ENCODE results near the gene MFSD8.
A peak's percentile ranks its signal among the peaks of the same experiment; 100 is the strongest.
"Not testable (repeated sequence)": the region's sequence is repeated elsewhere in the genome, so short reads cannot be mapped to it uniquely, and the experiment has no call there.

Gene MFSD8, protein sequence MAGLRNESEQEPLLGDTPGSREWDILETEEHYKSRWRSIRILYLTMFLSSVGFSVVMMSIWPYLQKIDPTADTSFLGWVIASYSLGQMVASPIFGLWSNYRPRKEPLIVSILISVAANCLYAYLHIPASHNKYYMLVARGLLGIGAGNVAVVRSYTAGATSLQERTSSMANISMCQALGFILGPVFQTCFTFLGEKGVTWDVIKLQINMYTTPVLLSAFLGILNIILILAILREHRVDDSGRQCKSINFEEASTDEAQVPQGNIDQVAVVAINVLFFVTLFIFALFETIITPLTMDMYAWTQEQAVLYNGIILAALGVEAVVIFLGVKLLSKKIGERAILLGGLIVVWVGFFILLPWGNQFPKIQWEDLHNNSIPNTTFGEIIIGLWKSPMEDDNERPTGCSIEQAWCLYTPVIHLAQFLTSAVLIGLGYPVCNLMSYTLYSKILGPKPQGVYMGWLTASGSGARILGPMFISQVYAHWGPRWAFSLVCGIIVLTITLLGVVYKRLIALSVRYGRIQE

DNA sequence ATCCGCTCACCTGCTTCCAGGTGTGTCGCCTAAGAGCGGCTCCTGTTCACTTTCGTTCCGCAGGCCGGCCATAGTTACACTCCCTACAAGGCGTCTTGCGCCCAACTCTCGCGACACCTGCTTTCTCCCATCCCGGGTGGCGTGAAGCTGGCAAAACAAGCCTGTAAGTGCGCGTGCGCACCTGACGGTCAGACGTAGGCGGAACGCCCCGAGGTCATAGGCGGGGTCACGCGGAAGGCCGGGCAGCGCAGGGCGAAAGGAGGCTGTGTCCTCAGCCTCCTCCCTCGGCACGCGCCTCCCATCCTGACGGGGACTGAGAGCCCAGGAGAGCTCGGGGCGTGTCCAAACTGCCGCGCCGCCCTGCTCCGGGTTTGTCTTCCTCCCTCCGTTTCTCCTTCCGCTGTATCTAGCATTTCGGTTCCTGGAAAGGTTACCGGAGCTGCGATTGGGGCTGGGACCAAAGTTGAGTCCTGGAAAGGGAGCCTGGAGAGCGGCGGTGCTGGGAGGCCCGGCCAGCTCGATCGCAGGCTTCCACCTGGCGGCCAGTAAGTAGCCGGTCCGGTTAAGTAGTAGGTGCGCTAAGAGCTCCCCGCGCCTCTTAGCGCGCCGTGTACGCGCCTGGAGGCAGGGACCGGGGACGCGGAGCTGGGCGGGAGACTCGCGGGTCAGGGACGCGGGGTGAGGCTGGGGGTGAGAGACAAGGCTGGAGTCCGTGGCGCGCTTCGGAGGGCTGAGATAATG lies at the start of gene MFSD8, which contains the start of gene ABHD18:
MFSD8 (minus strand) TSS at position 112 of the 741 bp plus-strand sequence; CDS start at position 72, 40 bp downstream.
ABHD18 (plus strand) TSS at position 345 of the 741 bp plus-strand sequence. CDS start 17,550 bp downstream, outside the sequence.
- peak; percentile 99 for DNase-seq (ENCODE audit: low spot score)
- no peaks in the 10 kb centered on the region for H3K4me1 ChIP-seq (ENCODE audit: insufficient read depth, poor library complexity, severe bottlenecking)
- peaks cover 8% of the 10 kb centered on the region; the same call in 1 of the 2 replicates for H3K36me3 ChIP-seq (ENCODE audit: low read depth)
- H3K27ac ChIP-seq (ENCODE audit: poor library complexity, severe bottlenecking) = peak within 1 kb of the TSS; percentile 81
- H3K27me3 ChIP-seq (ENCODE audit: insufficient read depth, poor library complexity, severe bottlenecking) = no peaks in the 10 kb centered on the region
- peak within 1 kb of the TSS; percentile 91 for H3K4me3 ChIP-seq (ENCODE audit: severe bottlenecking)
- TF ChIP-seq CTCF (IDR thresholded peaks at IDR 0.05; ENCODE audit: poor library complexity, severe bottlenecking) = peak; percentile 35
- no peaks in the 10 kb centered on the region for H3K9me3 ChIP-seq (ENCODE audit: severe bottlenecking)
- ATAC-seq (ENCODE audit: low read depth) = peak; percentile 93

- no peak overlapping the region for H3K27ac ChIP-seq (ENCODE audit: poor library complexity, severe bottlenecking)
- H3K27me3 ChIP-seq (ENCODE audit: insufficient read depth, poor library complexity, severe bottlenecking) = no peaks in the 10 kb centered on the region
- ATAC-seq (ENCODE audit: low read depth) (no peak), DNase-seq (ENCODE audit: low spot score) (no peak)
- peaks cover 12% of the 10 kb centered on the region for H3K36me3 ChIP-seq (ENCODE audit: low read depth)
- H3K4me1 ChIP-seq (ENCODE audit: insufficient read depth, poor library complexity, severe bottlenecking) = no peaks in the 10 kb centered on the region
- H3K4me3 ChIP-seq (ENCODE audit: severe bottlenecking) = no peak overlapping the region
- H3K9me3 ChIP-seq (ENCODE audit: severe bottlenecking) = no peaks in the 10 kb centered on the region
- TF ChIP-seq CTCF (IDR thresholded peaks at IDR 0.05; ENCODE audit: poor library complexity, severe bottlenecking) = no peak
Observed at GRCh38 chr4:128009428-128009827, 44.5 kb upstream of the MFSD8 start.

- TF ChIP-seq CTCF (IDR thresholded peaks at IDR 0.05; ENCODE audit: poor library complexity, severe bottlenecking) = no peak
- H3K27ac ChIP-seq (ENCODE audit: poor library complexity, severe bottlenecking) = no peak overlapping the region
- no peaks in the 10 kb centered on the region for H3K27me3 ChIP-seq (ENCODE audit: insufficient read depth, poor library complexity, severe bottlenecking)
- ATAC-seq (ENCODE audit: low read depth) = peak; percentile 59; the same call in 1 of the 3 replicates
- no peaks in the 10 kb centered on the region for H3K9me3 ChIP-seq (ENCODE audit: severe bottlenecking)
- no peak overlapping the region for H3K4me3 ChIP-seq (ENCODE audit: severe bottlenecking)
- peaks cover 4% of the 10 kb centered on the region for H3K36me3 ChIP-seq (ENCODE audit: low read depth)
- no peak for DNase-seq (ENCODE audit: low spot score)
- no peaks in the 10 kb centered on the region for H3K4me1 ChIP-seq (ENCODE audit: insufficient read depth, poor library complexity, severe bottlenecking)
Observed at GRCh38 chr4:128006592-128006991, 41.6 kb upstream of the MFSD8 start.

- Histone ChIP-seq H3K36me3 (ENCODE audit: low read depth) (peaks cover 10% of the 10 kb centered on the region; the same call in 1 of the 2 replicates), H3K9me3 (ENCODE audit: severe bottlenecking) (no peaks in the 10 kb centered on the region), H3K4me1 (ENCODE audit: insufficient read depth, poor library complexity, severe bottlenecking) (peaks cover 9% of the 10 kb centered on the region), H3K4me3 (ENCODE audit: severe bottlenecking) (no peak overlapping the region), H3K27ac (ENCODE audit: poor library complexity, severe bottlenecking) (no peak overlapping the region), H3K27me3 (ENCODE audit: insufficient read depth, poor library complexity, severe bottlenecking) (no peaks in the 10 kb centered on the region)
- TF ChIP-seq CTCF (IDR thresholded peaks at IDR 0.05; ENCODE audit: poor library complexity, severe bottlenecking) = peak; percentile 50
- DNase-seq (ENCODE audit: low spot score) (no peak), ATAC-seq (ENCODE audit: low read depth) (peak; percentile 92)
Observed at GRCh38 chr4:127997534-127998388, 32.8 kb upstream of the MFSD8 start.

DNA sequence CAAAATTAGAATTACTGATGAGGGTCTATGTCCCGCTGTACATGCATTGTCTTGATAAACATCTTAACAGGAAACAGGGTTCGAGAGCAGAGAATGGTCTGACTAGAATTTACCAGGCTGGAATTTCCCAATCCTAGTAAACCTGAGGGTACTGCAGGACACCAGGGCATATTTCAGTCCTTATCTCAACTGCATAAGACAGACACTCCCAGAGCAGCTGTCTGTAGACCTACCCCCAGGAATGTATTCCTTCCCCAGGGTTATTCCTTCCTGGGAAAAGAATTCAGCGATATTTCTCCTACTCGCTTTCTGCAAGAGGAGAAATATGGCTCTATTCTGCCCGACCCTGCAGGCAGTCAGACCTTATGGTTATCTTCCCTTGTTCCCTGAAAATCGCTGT lies 31.5 kb upstream of the MFSD8 start:
- H3K9me3 ChIP-seq (ENCODE audit: severe bottlenecking); DNase-seq (ENCODE audit: low spot score); H3K27ac ChIP-seq (ENCODE audit: poor library complexity, severe bottlenecking); H3K4me1 ChIP-seq (ENCODE audit: insufficient read depth, poor library complexity, severe bottlenecking); H3K4me3 ChIP-seq (ENCODE audit: severe bottlenecking); H3K27me3 ChIP-seq (ENCODE audit: insufficient read depth, poor library complexity, severe bottlenecking); ATAC-seq (ENCODE audit: low read depth): not testable (repeated sequence)
- peaks cover 10% of the 10 kb centered on the region; the same call in 1 of the 2 replicates for H3K36me3 ChIP-seq (ENCODE audit: low read depth)
